D721Med (cell line): ENCODE results near the gene ZNF253.
A peak's percentile ranks its signal among the peaks of the same experiment; 100 is the strongest.
"Not testable (repeated sequence)": the region's sequence is repeated elsewhere in the genome, so short reads cannot be mapped to it uniquely, and the experiment has no call there.

Source experiments
- DNase-seq: peaks from one replicate; pipeline ENCODE4 v3.0.0; 2011; ENCODE audit warnings: low spot score; ENCODE audit not compliant: insufficient read length
- FAIRE-seq: peaks from 2 replicates; lab custom pipeline; 2011; peaks lifted over from hg19 to GRCh38; lab: Jason Lieb, UNC
- CTCF ChIP-seq: IDR thresholded peaks from 2 replicates; pipeline ENCODE4 v1.5.1; 2012; ENCODE audit warnings: mild to moderate bottlenecking, control low read depth; ENCODE audit not compliant: insufficient read depth; ENCODE audit errors: missing control alignments

The ZNF253 gene

DNA sequence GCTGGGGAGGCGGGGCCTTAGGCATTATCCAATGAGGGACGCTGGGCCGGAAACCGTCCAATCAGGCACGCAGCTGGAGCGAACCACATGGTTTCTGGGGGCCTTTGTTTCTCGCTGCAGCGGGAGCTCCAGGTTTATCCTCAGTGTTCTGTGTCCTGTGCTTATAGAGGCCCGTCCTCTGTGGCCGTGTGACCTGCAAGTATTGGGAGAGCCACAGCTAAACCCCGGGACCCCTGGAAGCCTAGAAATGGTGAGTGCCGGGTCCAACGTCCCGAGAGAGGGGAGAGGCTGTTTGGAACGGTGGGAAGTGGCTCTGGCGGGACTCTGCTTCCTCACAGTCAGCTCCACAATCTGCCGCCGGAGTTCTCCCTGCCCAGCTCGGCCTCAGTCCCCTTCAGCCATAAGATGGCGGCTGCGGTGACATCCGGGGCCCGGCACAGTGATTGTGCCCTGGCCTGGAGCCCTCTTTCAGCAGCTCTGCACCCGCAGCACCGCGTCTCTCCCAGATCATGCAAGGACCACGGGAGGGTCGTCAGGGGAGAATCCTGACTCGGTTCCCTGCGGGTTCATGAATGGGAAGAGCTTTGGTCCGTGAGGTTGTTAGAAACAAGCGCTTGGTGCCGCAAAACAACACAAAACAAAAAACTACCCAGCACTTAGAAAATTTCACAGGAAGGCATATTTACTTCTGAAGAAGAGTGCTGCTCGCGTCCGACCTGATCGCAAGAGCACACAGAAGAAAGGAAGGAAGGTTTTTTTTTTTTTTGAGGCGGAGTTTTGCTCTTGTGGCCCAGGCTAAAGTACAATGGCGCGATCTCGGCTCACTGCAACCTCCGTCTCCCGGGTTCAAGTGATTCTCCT is at the start of gene ZNF253:
Gene ZNF253 (plus strand): TSS at position 133 of the 861 bp plus-strand sequence. CDS start 115 bp downstream, at position 248.
- DNase-seq (peak; percentile 61), FAIRE-seq (no peak)
- no peak for TF ChIP-seq CTCF

GRCh38 chr19:19816679-19817078 is 49.0 kb upstream of the ZNF253 start:
- FAIRE-seq (no peak), DNase-seq (no peak)
- no peak for TF ChIP-seq CTCF

- no peak for TF ChIP-seq CTCF
- no peak for DNase-seq
- no peak for FAIRE-seq
Observed at GRCh38 chr19:19817357-19817756, 48.3 kb upstream of the ZNF253 start.

DNA sequence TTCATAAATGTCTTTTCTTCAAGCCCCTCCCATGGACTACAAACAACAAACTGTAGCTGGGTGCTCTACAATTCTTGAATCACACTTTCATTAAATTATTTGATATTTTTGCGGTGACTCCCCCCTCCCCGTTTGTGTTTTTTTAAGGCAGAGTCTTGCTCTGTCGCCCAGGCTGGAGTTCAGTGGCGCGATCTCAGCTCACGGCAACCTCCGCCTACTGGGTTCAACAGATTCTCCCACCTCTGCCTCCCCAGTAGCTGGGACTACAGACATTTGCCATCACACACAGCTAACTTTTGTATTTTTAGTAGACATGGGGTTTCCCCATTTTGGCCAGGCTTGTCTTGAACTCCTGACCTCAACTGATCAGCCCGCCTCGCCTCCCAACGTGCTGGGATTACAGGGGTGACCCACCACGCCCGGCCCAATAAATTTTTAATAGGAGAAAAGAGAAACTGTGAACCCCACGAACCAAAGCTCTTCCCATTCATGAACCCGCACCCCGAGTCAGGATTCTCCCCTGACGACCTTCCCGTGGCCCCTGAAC is 44.8 kb upstream of the ZNF253 start:
- no peak for TF ChIP-seq CTCF
- FAIRE-seq (no peak), DNase-seq (no peak)

GRCh38 chr19:19821366-19821951 is 44.2 kb upstream of the ZNF253 start, which contains the start of gene ZNF506:
ZNF506 (minus strand) TSS chr19:19821750; CDS start chr19:19821603, 147 bp downstream.
- no peak for FAIRE-seq

DNA sequence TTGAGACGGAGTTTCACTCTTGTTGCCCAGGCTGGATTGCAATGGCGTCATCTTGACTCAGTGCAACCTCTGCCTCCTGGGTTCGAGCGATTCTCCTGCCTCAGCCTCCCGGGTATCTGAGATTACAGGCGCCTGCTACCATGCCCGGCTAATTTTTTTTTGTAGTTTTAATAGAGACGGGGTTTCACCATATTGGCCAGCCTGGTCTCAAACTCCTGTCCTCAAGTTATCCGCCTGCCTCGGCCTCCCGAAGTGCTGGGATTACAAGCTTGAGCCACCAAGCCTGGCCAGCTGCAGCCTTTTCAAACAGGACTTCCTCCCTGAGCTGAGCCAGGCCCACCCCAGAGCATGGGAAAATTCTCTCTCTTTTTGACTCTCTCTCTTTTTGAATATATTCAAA is 43.7 kb upstream of the ZNF253 start:
- FAIRE-seq, DNase-seq: not testable (repeated sequence)

More at GRCh38 chr19:19821366-19821951, 44.2 kb upstream of the ZNF253 start, which contains the start of gene ZNF506:
- TF ChIP-seq CTCF, result no peak
- DNase-seq, result peak; percentile 71

DNA sequence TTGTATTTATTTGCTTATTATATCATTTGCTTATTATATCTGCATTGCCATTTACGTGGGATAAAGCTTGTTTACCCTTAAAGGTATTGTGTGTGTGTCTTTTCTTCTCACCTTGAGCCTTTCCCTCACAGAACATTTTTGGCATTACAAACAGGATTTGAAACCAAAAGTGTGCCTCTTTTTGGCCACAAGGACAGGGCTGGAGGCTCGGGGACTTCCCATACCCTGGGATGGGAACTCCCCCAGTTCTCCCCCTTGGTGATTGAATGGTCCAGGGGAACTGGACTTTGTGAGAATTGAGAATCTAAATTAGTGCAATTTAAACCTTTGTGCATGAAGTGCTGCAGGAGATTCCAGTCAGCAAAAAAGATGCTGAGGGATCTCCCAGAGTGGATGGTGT is 41.8 kb upstream of the ZNF253 start:
- FAIRE-seq (no peak), DNase-seq (no peak)
- TF ChIP-seq CTCF, result no peak
